Activated CD8-positive, alpha-beta memory T cell treated with anti-CD3 and anti-CD28 coated beads for 36 hours (primary cell): ENCODE results near the gene OR2H1. TPM values are rescaled to one million over a fixed set of nuclear protein-coding genes. Genes with fewer than 3 reads are reported as not detected.

Experiments used
- CTCF ChIA-PET: fragments of 350-600 bp; sonication (Branson Sonifier 250); formaldehyde crosslinking; loops from one replicate; lab custom pipeline; 2021; ENCODE audit warnings: antibody characterized with exemption; lab: Charles Lee
- POLR2A ChIA-PET: fragments of 350-600 bp; sonication (Branson Sonifier 250); formaldehyde crosslinking; loops from one replicate; lab custom pipeline; 2021; ENCODE audit warnings: antibody characterized with exemption; lab: Charles Lee
- total RNA-seq, 2 experiments: library from RNA; stranded (reverse); gene quantifications; one replicate each; pipeline ENCODE4 v1.2.3, GENCODE V29; 2021

OR2H1 gene
- total RNA-seq, 2 experiments from 2014 or later, result not detected

- POLR2A ChIA-PET, result no interaction called here
- CTCF ChIA-PET, result no interaction called here
These were observed 21.8 kb downstream of the OR2H1 start for GRCh38 chr6:29478740-29479139.

- CTCF ChIA-PET, result no interaction called here
- POLR2A ChIA-PET, result no interaction called here
These were observed 22.6 kb downstream of the OR2H1 start for GRCh38 chr6:29479560-29479959.

- ChIA-PET CTCF (no interaction called here), POLR2A (no interaction called here)
These were observed 26.2 kb downstream of the OR2H1 start for GRCh38 chr6:29483186-29483585.

GRCh38 chr6:29483735-29484134 lies 26.8 kb downstream of the OR2H1 start:
- ChIA-PET POLR2A (no interaction called here), CTCF (no interaction called here)

- CTCF ChIA-PET, result no interaction called here
- POLR2A ChIA-PET, result no interaction called here
These were observed 29.6 kb downstream of the OR2H1 start for GRCh38 chr6:29486577-29486976.

GRCh38 chr6:29487131-29487530 lies 30.2 kb downstream of the OR2H1 start:
- ChIA-PET POLR2A (no interaction called here), CTCF (no interaction called here)

- ChIA-PET CTCF (no interaction called here), POLR2A (no interaction called here)
These were observed 30.7 kb downstream of the OR2H1 start, which contains the start of gene MAS1L for GRCh38 chr6:29487660-29488059. Gene MAS1L (minus strand): TSS chr6:29487956. CDS start chr6:29487902, 54 bp downstream.

GRCh38 chr6:29488874-29489273 lies 31.9 kb downstream of the OR2H1 start:
- POLR2A ChIA-PET, result no interaction called here
- CTCF ChIA-PET, result no interaction called here

GRCh38 chr6:29489286-29489685 lies 32.3 kb downstream of the OR2H1 start:
- POLR2A ChIA-PET, result no interaction called here
- CTCF ChIA-PET, result no interaction called here

- CTCF ChIA-PET, result no interaction called here
These were observed 33.1 kb downstream of the OR2H1 start for GRCh38 chr6:29490055-29490454.

GRCh38 chr6:29490552-29490951 lies 33.6 kb downstream of the OR2H1 start:
- POLR2A ChIA-PET, result no interaction called here
- CTCF ChIA-PET, result no interaction called here

More at GRCh38 chr6:29490055-29490454, 33.1 kb downstream of the OR2H1 start:
- POLR2A ChIA-PET, result no interaction called here

- ChIA-PET CTCF (no interaction called here), POLR2A (no interaction called here)
These were observed 34.6 kb downstream of the OR2H1 start for GRCh38 chr6:29491574-29491973.

GRCh38 chr6:29493261-29493660 lies 36.3 kb downstream of the OR2H1 start:
- CTCF ChIA-PET, result no interaction called here
- POLR2A ChIA-PET, result no interaction called here

- ChIA-PET CTCF (no interaction called here), POLR2A (no interaction called here)
These were observed 37.2 kb downstream of the OR2H1 start for GRCh38 chr6:29494131-29494530.

- ChIA-PET CTCF (no interaction called here), POLR2A (no interaction called here)
These were observed 38.6 kb downstream of the OR2H1 start for GRCh38 chr6:29495571-29495970.

GRCh38 chr6:29496961-29497360 lies 40.0 kb downstream of the OR2H1 start:
- CTCF ChIA-PET, result no interaction called here
- POLR2A ChIA-PET, result no interaction called here

GRCh38 chr6:29499704-29500103 lies 42.7 kb downstream of the OR2H1 start:
- ChIA-PET CTCF (no interaction called here), POLR2A (no interaction called here)

- ChIA-PET CTCF (no interaction called here), POLR2A (no interaction called here)
These were observed 43.6 kb downstream of the OR2H1 start for GRCh38 chr6:29500594-29500993.

GRCh38 chr6:29501106-29501505 lies 44.2 kb downstream of the OR2H1 start:
- POLR2A ChIA-PET, result no interaction called here
- CTCF ChIA-PET, result no interaction called here

GRCh38 chr6:29502181-29502580 lies 45.2 kb downstream of the OR2H1 start:
- POLR2A ChIA-PET, result no interaction called here

GRCh38 chr6:29502597-29502996 lies 45.6 kb downstream of the OR2H1 start:
- CTCF ChIA-PET, result no interaction called here
- POLR2A ChIA-PET, result no interaction called here

More at GRCh38 chr6:29502181-29502580, 45.2 kb downstream of the OR2H1 start:
- CTCF ChIA-PET, result no interaction called here

- ChIA-PET POLR2A (no interaction called here), CTCF (no interaction called here)
These were observed 48.0 kb downstream of the OR2H1 start for GRCh38 chr6:29504961-29505360.
